GM04503 (cell line): Measurements from ENCODE around the gene KPNB1.

ENCODE experiments used
- DNase-seq: peaks from one replicate; pipeline ENCODE4 v3.0.0-alpha.2; 2012; ENCODE audit warnings: low read depth

Gene KPNB1

DNA sequence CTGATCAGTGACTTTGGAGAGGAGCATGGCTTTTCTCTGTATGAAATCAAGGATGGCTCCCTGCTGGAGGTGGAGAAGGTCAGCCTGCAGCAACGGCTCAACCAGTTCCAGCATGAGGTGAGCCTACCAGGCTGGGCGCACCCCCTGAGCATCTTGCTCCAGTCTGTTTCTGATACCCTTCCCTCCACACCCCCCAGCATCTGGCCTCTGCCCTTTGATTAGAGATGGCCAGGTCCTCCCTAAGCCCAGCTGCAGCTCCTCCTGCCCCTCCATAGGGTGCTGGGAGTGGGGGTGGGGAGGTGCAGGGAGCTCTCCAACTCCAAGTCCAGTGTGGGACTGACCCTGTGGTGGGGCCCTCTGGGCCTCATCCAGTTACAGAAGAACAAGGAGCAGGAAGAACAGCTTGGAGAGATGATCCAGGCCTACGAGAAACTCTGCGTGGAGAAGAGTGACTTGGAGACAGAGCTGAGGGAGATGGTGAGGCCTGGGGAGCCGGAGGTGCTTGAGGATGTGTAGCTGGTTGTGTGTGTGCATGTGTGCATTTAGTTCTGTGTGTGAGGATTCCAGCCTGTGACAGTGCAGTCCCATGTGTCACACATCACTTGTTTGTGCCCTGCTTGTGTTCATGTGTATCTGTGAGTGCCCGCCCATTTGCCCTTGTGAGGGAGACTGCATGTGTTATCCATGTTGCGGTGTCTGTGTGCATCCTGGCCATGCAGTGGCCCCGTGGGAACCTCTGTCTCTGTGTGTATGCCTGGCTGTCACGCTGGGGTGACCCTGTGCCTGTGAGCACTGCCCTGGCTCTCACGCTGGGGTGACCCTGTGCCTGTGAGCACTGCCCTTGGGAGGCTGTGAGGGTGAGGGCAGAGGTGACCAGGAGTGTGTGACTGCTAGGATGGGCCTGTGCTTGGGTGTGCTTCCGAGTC lies 47.3 kb downstream of the KPNB1 start:
- DNase-seq: no peak

DNA sequence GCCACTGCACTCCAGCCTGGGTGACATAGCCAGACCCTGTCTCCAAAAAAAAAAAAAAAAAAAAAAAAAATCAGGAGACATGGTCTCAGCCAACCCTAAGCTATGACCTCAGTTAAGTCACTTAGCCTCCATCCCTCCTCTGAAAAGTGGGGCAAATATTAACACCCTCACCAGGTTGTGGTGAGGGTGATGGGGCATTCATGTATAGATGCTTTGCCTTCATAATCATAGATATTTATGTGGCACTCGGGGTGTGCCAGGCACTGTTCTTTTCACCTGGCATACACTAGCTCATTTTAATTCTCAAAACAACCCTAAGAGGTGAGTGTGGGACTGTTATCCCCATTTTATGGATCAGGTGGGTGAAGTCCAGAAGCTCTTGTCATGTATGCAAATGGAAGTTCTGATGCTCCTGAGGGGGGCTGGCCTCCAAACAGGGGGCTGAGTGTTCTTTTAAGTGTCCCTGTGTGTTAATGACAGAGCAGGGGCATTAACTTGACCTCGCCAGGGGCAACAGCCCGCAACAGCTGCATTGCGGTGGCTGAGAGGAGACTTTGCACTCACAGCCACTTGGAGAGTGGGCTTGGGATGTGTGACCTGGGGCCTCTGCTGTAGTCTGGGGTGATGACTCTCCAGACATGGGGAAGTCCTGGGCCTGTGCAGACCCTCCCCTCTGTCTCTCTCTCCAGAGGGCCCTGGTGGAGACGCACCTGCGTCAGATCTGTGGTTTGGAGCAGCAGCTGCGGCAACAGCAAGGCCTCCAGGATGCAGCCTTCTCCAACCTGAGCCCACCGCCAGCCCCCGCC lies 48.4 kb downstream of the KPNB1 start:
- no peak for DNase-seq

DNA sequence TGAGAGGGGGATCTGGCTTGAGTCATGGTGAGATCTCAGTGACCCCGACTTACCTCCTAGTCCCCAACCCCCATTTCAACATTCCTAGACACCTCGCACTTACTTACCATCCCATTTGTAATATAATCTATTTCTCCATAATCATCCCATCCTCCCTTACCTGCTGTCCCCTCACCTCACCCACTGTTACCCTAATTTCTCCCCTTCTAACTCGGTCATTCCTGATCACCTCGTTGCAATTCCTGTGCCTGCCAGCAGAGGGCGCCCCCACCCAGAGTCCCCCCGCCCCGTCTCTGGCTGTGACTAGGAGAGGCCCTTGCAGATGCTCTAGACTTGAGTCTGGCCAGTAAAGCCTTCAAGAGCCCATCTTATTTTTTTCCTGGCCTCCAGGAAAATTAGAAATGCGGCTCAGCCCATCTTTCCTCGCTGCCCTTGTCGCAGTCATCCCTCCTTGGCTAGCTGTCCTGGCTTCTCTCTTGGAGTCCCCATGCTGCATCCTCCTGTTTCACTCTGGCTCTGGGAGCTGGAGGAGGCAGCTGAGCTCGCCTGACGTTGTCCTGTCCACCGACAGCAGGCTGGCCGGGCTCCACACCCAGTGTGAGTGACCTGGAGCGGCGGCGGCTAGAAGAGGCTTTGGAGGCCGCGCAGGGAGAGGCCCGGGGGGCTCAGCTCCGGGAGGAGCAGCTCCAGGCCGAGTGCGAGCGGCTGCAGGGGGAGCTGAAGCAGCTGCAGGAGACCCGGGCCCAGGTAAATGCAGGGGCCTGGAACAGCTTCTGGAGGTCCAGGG lies 49.2 kb downstream of the KPNB1 start:
- DNase-seq: no peak

DNA sequence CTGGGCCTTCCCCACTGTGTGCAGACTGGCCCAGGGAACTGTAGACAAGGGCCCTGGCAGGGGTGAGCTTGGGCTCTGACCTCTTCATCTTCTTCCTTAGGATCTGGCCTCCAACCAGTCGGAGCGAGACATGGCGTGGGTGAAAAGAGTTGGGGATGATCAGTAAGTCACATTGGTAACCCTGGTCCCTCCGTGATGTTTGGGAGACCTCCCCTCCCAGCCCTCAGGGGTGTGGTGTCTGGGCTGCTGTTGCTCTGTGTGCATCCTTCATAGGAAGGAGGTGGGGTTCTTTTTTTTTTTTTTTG lies 49.8 kb downstream of the KPNB1 start:
- DNase-seq: no peak

DNA sequence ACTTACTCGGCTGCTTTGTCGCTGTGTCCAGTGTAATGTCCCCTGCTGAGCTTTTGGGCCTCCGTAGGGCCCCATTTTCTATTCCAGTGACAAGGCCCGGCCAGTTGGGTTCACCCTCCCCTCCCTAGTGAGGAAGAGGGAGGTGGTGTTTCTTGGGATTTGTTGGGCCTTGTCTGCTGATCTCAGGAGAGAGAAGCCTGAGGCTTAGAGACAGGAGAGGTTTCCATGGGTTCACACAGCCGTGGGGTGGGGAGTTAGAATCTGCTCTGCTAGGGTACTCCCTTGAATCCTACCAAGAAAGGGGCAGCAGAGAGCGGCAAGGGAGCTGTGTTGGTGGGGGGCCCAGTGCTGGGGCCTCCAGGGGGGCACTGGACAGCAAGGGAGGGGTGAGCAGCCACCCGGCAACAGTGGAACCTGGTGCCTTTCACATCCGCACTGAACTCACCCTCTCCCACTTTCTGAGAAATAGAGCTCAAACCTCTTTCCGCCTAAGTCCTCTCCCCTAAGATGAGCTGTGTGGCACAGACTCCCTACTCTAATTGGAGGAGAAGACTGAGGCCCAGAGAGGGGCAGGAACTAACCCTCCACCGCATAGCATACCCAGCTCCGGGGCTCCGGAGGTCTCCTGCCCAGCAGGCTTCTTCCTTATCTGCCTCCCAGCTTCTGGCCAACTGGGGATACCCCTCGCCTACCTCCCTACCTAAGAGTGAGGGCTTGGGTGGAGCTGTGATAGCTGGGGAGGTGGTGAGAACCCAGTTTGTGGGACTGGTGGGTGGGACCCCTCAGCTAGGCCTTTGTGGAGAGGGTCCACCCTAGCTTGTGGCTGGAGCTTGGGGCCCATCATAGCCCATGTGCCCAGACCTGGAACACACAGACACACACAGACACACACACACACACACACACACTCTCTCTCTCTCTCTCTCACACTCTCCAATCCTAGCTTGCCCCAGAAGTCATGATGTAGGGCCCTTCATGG lies 51.0 kb downstream of the KPNB1 start:
- no peak for DNase-seq

DNA sequence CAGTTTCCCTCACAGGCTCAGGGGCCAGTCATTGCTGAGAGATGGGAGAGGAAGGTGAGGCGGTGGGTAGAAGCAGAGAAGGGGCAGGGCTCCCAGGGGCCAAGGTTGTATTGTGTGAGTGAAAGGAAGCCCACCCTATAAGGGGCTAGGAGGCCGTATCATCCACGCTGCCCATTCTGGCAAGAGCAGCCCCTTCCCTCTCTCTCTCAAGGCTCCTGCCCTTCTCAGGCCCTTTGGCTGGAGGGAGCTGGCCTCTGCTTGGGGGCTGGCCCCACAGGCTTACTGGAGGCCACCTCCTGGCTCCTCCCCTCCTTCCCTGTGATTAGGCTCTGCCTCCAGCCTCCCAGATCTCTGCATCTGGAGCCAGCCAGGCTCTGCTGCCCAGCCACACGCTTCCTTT lies 51.9 kb downstream of the KPNB1 start:
- DNase-seq: no peak

DNA sequence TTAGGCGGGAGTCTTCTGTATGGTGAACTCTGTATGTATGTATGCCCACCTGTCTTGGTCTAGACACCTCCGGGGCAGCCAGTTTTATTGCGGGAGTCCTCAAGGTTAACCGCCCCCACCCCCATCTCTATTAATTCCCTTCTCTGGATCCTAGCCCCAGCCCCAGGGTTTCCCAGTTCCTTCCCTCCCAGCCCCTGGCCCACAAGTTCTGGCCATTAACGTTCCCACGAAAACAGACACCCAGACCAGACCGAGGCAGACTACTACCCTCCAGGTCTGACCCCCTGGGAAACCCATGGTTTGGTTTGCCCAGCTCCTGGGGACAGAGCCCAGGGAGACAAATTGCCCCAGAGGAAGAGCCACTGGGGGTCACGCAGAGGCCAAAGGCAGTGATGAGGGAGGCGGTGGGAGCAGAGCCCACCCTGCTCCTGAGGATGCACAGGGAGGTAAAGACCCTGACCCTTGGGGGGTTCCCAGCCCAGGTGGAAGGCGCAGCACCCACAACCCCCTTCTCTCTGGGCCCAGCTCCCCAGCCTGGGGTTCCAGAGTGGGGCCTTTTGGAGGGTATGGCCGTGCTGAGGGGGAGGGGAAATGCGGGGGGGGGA lies 52.8 kb downstream of the KPNB1 start:
- DNase-seq: no peak

DNA sequence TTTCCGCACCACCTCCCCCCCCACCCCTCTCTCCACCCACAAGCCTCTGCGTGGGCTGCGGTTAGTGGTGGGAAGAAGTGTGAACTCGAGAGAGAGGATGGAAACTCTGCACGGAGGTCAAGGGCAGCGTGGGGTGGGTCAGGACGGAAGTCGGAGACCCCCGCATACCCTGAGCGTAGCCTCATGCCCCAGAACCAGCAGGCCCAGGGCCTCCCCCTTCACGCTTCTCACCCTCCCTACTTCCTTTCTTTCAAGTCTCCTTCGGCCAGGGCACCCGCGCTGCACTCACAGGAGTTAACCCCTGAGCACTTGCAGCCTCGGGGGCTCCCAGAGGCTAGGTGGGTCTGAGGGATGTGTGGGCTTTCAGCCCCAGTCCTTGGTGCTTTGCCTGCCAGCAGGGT lies 53.5 kb downstream of the KPNB1 start:
- no peak for DNase-seq

DNA sequence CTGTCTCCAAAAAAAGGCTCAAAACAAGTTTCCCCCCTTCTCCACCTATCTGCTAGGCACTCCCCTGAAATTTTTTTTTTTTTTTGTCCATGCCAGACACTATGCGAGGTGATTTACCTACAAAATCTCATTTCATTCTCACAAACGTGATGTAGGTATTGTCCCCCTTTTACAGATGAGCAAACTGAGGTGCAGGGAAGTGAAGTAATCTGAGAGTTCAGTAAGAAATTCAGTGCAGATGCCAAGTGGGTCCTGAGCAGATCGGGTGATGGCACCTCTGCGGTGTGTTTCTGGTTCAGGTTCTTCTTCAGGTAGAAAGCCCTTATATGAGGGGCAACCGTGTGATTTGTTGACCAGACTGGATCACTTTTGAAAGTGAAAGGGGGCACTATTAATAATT lies 54.0 kb downstream of the KPNB1 start:
- DNase-seq: no peak

DNA sequence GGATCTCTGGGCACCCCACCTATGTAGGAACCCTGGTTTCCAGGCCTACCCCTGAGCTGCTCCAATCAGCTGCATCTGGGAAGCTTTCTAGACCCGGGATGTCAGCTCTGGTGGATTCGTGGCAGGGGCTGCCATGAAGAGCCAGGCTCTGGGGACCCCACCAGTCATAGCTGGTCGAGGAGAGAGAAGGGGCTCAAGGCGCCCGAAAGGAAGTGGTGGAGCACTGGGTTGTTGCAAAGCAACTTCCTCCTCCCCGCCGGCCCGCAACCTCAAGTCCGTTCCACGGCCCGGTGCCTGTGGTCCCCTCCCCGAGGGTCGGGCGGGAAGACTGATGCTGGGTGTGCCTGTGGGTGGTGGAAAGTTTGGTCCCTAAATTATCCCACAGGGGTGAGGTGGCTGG lies 54.4 kb downstream of the KPNB1 start:
- no peak for DNase-seq

DNA sequence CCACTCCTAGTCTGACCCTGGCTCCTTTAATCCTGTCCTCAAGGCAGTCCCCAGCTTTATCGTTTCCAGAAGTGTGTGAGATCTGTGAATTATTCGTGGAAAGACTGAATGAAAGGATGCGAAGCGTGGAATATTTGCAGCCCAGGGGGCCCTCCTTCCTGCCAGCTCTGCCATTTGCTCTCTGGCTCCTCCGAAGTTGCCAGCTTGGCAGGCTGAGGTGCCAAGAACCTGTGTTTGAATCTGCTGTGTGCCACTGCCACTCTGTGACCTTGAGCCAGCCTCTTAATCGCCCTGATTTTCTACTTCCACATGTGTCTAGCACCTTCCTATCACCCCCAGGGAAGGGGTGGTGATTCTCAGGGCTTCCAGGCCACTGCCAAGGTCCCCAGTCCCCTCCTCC lies 55.0 kb downstream of the KPNB1 start:
- DNase-seq: no peak

DNA sequence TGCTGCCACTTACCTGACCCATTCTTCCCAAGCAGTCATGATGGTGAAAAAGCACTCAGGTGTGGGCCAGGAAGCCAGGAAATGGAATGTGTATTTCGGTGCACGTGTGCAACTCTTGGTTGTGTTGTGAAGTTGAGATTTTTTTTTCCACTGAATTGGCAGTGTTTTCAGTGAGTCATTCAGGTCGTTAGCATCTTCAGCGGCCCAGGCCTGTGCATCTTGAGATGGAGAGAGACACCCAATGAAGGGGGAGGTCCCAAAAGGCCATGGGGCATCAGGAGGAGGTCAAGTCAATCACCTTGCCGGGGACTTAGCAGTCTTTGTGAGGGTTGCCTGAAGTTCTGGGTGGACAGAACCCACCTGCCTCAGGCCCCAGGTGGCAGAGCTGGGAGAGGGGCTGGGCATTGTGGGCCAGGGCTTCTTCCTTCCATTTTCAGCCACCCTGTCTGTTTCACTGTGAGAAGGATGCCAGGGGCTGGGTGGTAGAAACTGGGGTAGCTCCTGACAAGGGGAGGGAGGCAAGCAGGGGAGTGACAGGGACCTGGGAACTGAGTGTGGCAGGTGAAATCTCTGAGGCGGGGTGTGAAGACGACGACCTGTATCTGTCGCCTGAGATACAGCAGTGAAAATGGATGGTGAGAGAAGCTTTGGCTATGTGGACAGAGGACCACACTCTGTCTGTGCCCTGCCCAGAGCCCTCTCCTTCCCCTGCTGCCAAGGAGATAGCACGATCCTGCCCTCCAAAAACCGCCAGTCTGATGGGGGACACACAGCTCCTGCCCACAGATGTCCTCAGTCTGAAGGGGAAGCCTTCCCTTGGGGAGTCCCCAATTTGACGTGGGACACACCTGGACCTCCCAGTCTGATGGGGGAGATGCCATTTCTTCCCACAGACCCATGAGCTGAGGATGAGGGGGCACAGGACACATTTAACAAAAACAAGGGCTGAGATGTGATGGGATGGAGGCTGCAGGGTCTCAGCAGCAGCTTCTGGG lies 56.1 kb downstream of the KPNB1 start:
- DNase-seq: no peak

DNA sequence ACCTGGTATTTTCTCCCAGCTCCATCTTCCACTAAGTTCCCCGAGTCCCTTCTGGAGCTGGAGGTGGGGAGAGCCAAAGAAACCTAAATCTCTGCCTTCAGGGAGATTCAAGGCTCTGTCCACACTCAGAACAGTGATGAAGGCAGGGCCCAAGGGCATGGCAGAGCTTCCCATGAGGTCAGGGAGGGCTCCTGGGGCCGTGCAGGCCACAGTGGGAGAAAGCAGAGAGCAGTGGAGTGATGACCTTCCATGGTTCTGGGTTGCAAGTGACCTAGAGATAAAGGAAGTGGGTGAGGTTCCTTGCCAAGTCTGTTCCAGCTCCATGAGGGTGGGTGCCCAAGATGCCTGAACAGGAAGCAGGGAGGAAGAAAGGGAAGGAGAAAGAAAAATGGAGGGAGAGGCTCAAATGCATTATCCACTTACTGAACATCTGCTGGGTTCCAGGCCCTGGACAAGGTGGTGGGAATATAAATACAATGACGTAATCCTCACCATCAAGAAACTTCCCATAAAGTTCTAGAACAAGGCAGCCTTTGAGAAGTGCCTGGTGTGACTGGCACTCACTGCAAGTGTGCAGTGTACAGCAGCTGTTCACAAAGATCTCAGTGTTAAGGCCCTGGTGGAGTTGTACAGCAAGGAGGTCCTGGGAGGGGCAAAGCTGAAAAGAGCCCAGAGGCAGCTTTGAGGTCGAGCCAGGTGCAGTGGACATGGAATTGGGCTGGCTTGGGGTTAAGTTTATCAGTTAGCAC lies 57.5 kb downstream of the KPNB1 start:
- no peak for DNase-seq

DNA sequence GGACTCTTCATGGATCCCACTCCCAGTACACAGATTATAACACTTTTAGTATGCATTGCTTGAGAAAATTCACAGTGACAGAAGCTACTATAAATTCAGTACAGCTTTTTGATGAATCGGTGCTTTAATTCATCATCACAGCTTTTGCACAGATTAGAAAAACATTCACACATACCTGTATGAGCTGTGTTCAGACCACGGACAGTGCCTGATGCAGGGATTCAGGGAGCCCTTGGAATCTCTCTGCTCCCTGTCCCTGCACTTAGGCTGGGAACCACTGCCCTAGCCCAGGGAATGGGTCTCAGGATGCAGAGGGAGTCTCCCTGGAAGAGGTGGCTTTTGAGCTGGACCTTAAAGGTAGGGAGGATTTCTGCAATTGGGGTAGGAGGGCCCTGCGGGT lies 58.2 kb downstream of the KPNB1 start:
- DNase-seq: no peak

DNA sequence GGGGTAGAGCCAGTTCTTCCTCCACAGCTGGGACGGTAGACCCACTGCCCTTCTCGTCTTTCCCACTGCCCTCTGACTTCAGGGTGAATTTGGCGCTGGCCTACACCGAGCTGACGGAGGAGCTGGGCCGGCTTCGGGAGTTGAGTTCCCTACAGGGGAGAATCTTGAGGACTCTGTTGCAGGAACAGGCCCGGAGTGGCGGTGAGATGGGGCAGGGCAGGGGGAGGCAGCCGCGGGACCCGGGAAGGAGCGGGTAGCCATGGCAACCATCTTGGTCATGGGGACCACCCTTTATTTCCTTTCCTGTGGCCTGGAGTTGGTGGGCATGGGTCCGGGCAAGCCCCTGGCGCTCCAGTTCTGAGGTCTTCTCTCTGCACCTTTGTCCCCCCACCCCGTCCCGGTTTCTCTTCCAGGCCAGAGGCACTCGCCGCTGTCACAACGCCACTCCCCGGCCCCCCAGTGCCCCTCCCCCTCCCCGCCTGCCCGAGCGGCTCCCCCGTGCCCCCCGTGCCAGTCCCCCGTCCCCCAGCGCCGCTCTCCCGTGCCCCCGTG lies 58.7 kb downstream of the KPNB1 start:
- no peak for DNase-seq

DNA sequence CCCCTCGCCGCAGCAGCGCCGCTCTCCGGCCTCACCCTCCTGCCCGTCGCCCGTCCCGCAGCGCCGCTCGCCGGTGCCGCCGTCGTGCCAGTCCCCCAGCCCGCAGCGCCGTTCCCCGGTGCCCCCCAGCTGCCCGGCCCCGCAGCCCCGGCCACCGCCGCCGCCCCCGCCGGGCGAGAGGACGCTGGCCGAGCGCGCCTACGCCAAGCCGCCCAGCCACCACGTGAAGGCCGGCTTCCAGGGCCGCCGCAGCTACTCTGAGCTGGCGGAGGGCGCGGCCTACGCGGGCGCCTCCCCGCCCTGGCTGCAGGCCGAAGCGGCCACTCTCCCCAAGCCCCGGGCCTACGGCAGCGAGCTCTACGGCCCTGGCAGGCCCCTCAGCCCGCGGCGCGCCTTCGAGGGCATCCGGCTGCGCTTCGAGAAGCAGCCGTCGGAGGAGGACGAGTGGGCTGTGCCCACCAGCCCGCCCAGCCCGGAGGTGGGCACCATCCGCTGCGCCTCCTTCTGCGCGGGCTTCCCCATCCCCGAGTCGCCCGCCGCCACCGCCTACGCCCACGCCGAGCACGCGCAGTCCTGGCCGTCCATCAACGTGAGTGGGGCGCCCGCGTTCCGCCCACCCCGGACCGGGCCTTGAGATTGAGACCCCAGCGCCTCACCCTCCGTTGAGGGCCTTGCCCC lies 59.3 kb downstream of the KPNB1 start:
- no peak for DNase-seq

DNA sequence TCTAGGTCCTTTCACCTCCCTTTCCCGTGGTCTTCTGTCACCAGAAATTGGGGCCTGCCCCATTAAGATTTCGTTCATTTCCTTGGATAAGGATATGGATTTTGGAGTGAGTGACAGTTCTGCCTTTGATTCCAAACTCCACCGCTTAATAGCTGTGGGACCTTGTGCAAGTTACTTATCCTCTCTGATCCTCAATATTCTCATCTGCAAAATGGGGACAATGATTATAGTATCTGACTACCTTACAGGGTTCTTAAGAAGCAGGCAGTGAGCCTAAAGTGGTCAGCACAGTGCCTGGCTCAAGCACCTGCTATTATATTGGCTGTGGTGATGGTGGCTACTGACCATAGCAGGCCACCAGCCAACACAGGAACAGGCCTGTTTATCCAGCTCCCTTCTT lies 59.9 kb downstream of the KPNB1 start:
- DNase-seq: no peak
